Measurements from ENCODE around the gene ZMIZ2. TPM values are rescaled to one million over a fixed set of nuclear protein-coding genes. Genes with fewer than 3 reads are reported as not detected.
"Not testable (repeated sequence)": the region's sequence is repeated elsewhere in the genome, so short reads cannot be mapped to it uniquely, and the experiment has no call there.

The ZMIZ2 gene, protein sequence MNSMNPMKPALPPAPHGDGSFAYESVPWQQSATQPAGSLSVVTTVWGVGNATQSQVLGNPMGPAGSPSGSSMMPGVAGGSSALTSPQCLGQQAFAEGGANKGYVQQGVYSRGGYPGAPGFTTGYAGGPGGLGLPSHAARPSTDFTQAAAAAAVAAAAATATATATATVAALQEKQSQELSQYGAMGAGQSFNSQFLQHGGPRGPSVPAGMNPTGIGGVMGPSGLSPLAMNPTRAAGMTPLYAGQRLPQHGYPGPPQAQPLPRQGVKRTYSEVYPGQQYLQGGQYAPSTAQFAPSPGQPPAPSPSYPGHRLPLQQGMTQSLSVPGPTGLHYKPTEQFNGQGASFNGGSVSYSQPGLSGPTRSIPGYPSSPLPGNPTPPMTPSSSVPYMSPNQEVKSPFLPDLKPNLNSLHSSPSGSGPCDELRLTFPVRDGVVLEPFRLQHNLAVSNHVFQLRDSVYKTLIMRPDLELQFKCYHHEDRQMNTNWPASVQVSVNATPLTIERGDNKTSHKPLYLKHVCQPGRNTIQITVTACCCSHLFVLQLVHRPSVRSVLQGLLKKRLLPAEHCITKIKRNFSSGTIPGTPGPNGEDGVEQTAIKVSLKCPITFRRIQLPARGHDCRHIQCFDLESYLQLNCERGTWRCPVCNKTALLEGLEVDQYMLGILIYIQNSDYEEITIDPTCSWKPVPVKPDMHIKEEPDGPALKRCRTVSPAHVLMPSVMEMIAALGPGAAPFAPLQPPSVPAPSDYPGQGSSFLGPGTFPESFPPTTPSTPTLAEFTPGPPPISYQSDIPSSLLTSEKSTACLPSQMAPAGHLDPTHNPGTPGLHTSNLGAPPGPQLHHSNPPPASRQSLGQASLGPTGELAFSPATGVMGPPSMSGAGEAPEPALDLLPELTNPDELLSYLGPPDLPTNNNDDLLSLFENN
- 10 to 100 TPM; 47.0 to 73.6 (median 68.6) TPM for polyA plus RNA-seq (ENCODE audit: insufficient read depth in 1 of 5, insufficient read length in 5 of 5, low replicate concordance in 1 of 5)
- long read RNA-seq, donor 1, partial matches to known transcripts = 62 of 71 reads
- long read RNA-seq, donor 1, other reads (novel, unspliced or antisense) = 0 of 71 reads
- long read RNA-seq, donor 2, partial matches to known transcripts = 5 of 6 reads
- long read RNA-seq, donor 2, other reads (novel, unspliced or antisense) = 0 of 6 reads
- long read RNA-seq, donor 3, partial matches to known transcripts = 14 of 18 reads
- long read RNA-seq, donor 3, other reads (novel, unspliced or antisense) = 0 of 18 reads
- long read RNA-seq, donor 4, partial matches to known transcripts = 10 of 14 reads
- long read RNA-seq, donor 4, other reads (novel, unspliced or antisense) = 0 of 14 reads
- long read RNA-seq, donor 5, partial matches to known transcripts = 14 of 16 reads
- long read RNA-seq, donor 5, other reads (novel, unspliced or antisense) = 0 of 16 reads
- long read RNA-seq, donor 6, partial matches to known transcripts = 32 of 33 reads
- long read RNA-seq, donor 6, other reads (novel, unspliced or antisense) = 0 of 33 reads
- long read RNA-seq, donor 7, partial matches to known transcripts = 28 of 32 reads
- long read RNA-seq, donor 7, other reads (novel, unspliced or antisense) = 0 of 32 reads
- long read RNA-seq, donor 8, partial matches to known transcripts = 7 of 7 reads
- long read RNA-seq, donor 8, other reads (novel, unspliced or antisense) = 0 of 7 reads

DNA sequence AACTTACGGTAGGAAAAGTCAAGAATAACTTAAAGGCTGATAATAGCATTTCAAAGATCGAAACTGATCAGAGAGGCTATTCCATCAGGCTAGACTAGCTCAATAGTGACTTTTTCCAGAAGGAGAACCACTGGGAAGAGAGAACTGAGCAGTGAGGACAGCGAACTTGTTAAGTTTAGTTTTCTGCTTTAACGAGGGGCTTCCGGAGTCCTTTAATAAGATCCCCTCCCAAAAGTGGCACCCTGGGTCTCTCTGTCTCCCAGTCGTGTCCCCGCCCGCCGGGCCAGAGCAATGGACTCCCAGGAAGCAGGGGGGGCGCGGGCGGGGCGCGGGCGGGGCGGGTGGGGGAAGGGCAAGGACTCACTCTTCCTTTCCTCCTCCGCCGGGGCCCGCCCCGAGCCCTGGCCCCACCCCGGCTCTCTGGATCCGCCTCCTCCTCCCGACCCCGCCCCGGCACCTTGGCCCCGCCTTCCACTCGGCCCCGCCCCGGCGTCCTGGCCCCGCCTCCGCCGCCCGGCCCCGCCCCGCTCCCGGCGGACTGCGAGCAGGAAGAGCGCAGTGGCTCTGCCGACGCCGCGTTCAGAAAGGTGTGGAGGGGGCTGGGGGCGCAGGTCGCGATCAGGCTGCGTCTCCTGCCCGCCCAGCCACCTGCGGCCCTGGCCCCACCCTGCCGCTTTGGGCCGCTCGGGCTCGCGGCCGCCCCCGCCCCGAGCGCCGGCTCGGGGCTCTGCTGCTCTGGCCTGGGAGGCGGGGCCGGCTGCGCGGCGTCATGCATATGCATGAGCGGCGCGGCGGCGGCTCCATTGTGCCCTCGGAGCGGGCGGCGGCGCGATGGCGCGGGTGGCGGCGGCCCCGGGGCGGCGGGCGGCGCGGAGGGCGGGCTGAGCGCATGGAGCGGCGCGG lies at the start of gene ZMIZ2:
ZMIZ2 (plus strand) TSS at position 803 of the 903 bp plus-strand sequence. CDS start 7,403 bp downstream, outside the sequence.
- DNase-seq = peak; percentile 88 to 89

DNA sequence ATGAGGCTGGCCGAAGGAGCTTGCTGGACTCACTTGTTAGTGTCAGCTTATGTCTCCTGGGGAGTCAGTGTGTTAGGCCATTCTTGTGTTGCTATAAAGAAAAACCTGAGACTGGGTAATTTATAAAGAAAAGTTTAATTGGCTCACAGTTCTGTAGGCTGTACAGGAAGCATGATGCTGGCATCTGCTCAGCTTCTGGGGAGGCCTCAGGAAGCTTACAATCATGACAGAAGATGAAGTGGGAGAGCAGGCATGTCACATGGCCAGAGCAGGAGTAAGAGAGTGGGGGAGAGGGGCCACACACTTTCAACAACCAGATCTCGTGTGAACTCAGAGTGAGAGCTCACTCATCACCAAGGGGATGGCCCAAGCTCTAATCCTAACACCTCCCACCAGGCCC lies 49.0 kb upstream of the ZMIZ2 start:
- DNase-seq = not testable (repeated sequence)

DNA sequence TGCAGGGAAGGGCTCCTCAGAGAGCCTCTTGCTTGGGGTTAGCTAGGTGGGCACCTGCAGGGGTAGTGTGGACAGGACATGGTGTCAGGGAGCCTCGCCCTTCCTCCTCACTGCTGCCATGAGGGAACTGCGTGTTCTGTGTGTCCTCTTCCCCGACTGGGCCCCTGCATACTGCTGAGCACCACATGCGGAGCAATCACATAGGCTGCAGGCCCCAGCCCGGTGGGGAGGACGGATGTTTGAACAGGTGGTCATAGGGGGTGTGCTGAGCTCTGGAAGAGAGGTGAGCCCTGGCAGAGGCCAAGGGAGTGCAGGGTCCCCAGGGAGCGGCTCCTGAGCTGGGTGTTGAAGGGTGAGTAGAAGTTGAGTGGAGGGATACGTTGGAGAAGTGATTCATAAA lies 48.3 kb upstream of the ZMIZ2 start:
- no peak for DNase-seq

DNA sequence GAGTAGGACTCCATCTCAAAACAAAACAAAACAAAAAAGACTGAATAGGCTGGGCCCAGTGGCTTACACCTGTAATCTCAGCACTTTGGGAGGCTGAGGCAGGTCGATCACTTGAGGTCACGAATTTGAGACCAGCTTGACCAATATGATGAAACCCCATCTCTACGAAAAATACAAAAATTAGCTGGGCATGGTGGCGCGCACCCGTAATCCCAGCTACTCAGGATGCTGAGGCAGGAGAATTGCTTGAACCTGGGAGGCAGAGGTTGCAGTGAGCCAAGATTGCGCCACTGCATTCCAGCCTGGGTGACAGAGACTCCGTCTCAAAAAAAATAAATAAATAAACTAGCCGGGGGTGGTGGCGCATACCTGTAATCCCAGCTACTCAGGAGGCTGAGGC lies 45.3 kb upstream of the ZMIZ2 start:
- not testable (repeated sequence) for DNase-seq

DNA sequence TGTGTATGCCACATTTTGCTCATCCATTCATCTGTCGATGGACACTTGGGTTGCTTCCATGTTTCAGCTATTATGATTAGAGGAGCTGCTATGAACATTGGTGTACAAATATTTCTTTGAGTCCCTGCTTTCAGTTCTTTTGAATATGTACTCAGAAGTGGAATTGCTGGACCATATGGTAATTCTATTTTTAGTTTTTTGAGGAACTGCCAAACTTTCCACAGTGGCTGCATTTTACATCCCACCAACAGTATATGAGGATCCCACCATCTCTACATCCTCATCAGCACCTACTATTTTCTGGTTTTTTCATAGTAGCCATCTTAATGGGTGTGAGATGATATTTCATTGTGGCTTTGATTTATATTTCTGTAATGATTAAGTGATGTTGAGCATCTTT lies 44.7 kb upstream of the ZMIZ2 start:
- peak; percentile 11 to 23 for DNase-seq

DNA sequence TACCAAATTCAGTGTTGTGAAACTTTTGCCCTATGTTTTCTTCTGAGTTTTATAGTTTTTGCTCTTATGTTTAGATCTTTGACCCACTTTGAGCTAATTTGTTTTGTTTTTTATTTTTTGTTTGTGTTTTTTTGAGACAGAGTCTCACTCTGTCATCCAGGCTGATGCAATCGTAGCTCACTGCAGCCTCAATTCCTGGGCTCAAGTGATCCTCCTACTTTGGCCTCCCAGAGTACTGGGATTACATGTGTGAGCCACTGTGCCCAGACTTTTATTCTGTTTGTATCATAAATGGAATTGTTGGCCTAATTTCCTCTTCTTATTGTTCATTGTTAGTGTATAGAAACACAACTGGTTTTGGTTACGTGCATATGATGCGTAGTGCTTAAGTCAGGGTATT lies 43.2 kb upstream of the ZMIZ2 start:
- DNase-seq = no peak

DNA sequence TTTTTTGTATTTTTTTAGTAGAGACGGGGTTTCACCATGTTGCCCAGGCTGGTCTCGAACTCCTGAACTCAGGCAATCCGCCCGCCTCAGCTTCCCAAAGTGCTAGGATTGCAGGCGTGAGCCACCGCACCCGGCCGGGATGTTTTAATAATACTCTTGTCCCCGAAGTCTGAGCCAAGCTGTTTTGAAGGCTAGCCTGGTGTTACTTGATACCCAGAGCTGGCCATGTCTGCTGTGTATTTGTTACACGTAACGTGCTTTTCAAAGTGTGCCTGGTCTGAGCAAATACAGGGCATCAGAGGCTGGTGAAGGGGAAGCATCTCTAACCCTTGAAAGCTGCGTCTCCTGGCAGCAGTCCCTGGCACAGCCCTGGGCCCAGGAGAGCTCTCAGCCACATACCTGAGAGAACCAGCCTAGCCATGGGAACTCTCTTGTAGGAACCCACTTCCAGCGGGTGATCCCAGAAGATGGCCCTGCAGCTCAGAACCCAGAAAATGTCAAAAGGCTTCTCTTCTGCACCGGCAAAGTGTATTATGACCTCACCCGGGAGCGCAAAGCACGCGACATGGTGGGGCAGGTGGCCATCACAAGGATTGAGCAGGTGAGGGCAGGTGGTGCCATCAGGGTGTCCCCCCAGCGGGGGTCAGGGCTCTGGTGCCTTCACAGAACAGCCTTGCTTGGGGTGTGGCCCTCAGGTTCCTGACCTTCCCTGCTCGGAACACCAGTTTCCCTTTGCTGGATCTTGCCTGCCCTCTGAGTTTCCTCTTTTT lies 41.7 kb upstream of the ZMIZ2 start:
- DNase-seq = no peak

DNA sequence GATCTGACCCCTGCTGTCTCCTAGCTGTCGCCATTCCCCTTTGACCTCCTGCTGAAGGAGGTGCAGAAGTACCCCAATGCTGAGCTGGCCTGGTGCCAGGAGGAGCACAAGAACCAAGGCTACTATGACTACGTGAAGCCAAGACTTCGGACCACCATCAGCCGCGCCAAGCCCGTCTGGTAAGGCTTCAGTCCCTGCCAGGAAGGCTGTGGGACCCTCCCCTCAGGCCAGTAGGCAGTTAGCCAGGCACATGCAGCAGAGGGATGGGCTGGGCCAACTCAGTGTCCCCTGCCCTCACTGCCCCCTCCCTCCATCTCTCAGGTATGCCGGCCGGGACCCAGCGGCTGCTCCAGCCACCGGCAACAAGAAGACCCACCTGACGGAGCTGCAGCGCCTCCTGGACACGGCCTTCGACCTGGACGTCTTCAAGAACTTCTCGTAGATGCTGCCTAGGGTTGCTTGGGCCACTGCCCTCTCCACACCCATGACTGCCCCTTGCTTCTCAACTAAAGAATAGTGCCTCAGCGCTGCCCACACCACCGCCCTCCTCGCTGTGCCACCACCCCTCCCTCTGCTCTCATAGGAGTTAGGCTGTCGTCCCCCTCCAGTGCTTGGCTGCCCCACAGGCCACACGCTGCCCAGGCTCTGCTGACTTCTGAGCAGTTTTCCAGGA lies 41.0 kb upstream of the ZMIZ2 start:
- DNase-seq = no peak

DNA sequence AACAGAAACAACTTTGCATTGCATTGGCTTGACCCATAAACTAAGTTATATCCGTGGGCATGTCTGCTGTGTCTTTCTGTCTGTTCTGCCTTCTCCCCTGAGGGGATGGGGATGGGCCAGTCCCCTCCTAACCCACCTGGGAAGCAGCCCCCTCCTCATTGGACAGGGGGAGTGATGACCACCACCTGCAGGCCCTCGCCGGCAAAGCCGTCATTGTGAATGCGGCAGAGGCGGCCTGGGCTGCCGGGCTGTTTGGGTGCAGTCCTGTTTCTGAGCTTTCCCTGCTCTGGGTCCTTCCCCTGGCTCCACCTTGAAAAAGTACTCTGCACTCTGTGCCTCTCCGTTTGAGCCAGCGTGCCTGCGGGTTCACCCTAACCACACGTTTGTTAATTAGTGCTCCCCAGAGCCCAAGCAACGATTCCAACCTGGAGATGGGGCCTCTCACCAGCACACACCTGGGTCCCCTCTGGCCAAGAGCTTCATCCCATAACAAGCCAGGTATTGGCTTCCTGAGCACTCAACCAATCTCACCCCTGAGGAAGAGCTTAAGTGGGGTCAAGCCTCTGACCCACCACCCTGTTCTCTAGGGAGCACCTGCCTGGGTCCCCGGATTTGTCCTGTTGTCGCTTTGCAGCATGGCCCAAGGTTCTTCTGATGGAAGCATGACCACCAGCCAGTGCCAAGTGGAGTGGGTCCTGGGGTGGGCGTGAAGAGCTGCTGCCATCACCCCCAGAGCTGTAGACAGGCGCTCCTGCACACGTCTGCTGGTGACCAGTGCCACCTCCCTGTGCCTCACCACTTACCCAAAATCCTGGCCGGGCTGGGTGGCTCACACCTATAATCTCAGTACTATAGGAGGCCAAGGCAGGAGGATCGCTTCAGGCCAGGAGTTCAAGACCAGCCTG lies 39.4 kb upstream of the ZMIZ2 start:
- no peak for DNase-seq

DNA sequence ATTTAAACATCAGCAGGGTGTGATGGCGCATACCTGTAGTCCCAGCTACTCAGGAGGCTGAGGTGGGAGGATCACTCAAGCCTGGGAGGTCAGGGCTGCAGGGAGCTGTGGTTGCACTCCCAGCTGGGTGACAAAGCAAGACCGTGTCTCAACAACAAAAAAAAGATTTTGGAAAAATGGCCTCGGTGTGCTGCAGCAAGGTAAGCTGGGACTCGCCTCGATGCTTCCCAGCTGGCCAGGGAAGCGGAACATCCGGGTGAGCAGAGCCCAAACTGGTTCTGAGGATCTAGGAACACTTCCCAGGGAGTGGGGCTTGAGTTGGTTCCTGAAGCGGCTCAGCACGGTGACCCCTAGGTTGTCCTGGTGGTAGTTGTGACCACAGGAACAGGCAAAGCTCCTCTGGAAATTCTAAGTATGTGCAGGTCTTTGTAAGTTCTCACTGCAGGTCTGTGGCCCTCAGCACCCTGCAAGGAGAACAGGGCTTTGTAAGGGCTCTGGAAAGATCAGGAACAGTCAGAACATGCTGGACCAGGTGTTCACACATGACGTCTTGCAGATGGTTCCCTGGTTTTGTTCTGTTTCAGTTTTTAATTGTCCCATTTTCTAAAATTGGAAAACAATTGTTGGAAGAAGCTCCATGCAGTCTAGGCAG lies 38.6 kb upstream of the ZMIZ2 start:
- DNase-seq = no peak

DNA sequence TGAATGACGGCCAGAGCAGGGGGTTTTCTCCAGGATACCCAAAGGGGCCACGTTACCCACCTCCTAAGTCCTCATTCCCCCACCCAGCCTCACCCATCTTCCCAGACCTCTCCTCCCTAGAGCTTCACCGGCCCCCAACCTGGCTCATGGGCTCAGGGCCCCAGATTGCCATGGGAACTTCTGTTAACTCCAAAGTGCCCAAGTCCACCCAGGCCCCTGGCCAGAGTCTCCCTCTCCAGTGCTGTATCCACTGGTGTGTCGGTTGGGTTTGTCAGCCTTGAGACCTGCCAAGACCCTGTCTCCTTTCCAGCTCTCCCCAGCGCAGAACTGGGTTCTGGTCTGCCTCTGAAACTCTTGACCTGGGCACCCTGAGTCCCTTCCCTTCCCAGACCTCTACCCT lies 37.1 kb upstream of the ZMIZ2 start:
- no peak for DNase-seq

DNA sequence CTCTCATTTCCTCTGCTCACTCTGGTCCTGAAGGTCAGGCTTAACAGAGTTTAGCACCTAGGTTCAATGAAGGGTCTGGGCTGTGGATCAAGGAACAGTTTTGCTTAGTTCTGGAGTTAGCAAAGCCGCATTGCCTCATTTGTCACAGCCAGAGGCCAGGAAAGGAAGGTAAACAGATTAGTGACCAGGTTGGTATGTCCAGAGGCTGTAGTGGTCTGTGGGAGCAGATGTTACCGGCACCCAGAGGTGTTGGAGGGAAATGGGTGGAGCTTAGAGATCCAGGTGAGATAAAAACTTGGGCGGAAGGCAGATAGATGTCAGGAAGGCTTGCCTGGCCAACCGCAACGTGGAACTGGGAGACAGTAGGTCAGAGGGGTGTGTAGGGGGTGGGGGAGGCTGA lies 36.6 kb upstream of the ZMIZ2 start:
- no peak for DNase-seq

DNA sequence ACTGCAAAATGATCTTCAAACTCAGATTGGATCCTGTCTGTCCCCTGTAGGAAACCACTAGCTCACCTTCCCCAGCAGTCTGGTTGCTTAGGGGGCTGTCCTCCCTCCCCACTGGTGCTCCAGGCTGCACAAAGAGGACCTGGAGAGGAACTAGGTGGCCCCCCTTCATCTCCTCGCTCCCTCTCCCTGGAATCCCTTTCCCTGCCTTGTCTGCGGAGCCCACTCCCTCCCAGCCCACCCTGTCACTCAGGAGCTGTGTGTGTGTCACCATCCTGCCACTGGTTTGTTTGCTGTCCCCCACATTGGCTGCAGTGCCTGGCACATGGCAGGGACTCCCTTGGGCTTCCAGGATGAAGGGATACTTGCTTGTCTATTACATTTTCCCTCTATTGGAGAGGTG lies 35.5 kb upstream of the ZMIZ2 start:
- DNase-seq = no peak

DNA sequence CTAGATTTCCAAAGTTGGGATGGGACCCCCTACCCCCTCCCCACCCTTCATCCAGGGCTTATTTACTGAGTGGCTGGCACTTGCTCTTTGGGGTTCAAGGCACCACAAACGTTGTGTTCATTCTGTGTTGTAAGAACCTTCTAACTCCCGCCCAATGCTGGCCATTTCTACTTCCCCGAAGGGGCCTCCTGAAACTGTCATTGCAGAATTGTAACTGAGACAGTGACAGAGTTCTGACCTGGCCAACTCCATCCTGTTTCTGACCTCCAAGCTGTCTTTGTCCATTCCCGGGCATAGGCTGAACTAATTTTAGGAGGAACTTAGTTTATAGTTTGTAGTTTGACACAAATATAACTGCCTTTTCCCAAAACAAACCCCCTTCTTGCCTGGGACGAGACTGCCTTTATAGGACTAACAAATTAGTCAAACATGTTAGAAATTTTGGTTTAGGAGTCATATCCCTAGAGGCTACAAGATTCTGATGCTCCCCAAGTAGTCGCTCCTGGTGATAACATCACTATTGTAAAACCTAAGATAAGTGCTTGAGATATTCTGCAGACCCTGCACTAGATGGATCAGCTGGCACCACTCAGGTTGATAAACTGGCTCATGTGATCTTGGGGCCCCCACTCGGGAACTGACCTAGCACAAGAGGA lies 34.8 kb upstream of the ZMIZ2 start:
- DNase-seq = no peak

DNA sequence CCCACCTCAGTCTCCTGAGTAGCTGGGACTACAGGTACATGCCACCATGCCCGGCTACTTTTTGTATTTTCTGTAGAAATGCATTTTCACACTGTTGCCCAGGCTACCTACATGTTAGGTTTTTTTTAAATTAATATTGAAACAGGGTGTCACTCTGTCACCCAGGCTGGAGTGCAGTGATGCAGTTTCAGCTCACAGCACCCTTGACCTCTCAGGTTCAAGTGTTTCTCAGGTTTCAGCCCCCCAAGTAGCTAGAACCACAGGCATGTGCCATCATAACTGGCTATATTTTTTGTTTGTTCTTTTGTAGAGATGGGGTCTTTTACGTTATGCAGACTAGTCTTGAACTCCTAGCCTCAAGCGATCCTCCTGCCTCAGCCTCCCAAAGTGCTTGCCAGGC lies 32.4 kb upstream of the ZMIZ2 start:
- DNase-seq = no peak

DNA sequence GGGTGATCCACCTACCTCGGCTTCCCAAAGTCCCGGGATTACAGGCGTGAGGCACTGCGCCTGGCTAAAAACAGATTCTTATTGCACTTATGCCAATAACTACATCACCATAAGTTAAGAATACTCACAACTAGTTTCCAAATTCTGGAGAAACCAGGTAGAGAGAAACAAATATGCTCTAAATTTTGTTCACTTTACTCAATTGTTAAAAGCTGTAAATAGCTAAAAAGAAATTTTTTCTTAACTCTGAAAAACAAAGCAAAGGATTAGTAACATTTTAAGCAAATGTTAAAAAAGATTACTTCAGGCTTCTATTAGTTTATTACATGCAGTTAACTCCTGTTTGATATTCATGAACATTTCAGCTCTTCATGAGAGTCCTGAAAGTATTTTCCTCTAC lies 28.3 kb upstream of the ZMIZ2 start:
- DNase-seq = no peak

Data from right lung (tissue), 10 donors.